Muscle layer of colon (tissue), 2 donors: Measurements from ENCODE around the gene ATAD3C.
"Not testable (repeated sequence)": the region's sequence is repeated elsewhere in the genome, so short reads cannot be mapped to it uniquely, and the experiment has no call there.

Experiments
- H3K27ac ChIP-seq: one replicate; pipeline ENCODE4 v1.7.0; 2013; ENCODE audit warnings: low read depth, mild to moderate bottlenecking, low read length, moderate library complexity
- H3K27me3 ChIP-seq, 2 donors: one replicate each; pipeline ENCODE4 v1.7.0; 2013; ENCODE audit warnings: low read length in 2 of 2, mild to moderate bottlenecking in 2 of 2; ENCODE audit not compliant: insufficient read depth in 2 of 2, control insufficient read depth in 1 of 2
- H3K36me3 ChIP-seq: one replicate; pipeline ENCODE4 v1.7.0; 2013; ENCODE audit warnings: mild to moderate bottlenecking, low read length; ENCODE audit not compliant: insufficient read depth
- H3K4me1 ChIP-seq: one replicate; pipeline ENCODE4 v1.7.0; 2013; ENCODE audit warnings: mild to moderate bottlenecking, low read length; ENCODE audit not compliant: insufficient read depth
- H3K4me3 ChIP-seq, 2 donors: one replicate each; pipeline ENCODE4 v1.7.0; 2013; ENCODE audit warnings: low read length in 2 of 2, low read depth in 1 of 2, mild to moderate bottlenecking in 1 of 2, moderate library complexity in 1 of 2
- H3K9ac ChIP-seq: one replicate; pipeline ENCODE4 v1.7.0; 2013; ENCODE audit warnings: low read length
- H3K9me3 ChIP-seq: one replicate; pipeline ENCODE4 v1.7.0; 2013; ENCODE audit warnings: mild to moderate bottlenecking, low read length
- donor health status: abdominal sarcoma.
- donor health status: Adenocarcinoma of cecum.

The ATAD3C gene

GRCh38 chr1:1455934-1456333 lies 6.4 kb downstream of the ATAD3C start:
- H3K9ac ChIP-seq, H3K27ac ChIP-seq, H3K9me3 ChIP-seq, H3K36me3 ChIP-seq, H3K4me3 ChIP-seq, H3K27me3 ChIP-seq, H3K4me1 ChIP-seq: not testable (repeated sequence)

GRCh38 chr1:1456683-1457255 lies 7.3 kb downstream of the ATAD3C start:
- not testable (repeated sequence) for H3K36me3 ChIP-seq, H3K27ac ChIP-seq, H3K4me3 ChIP-seq, H3K4me1 ChIP-seq, H3K27me3 ChIP-seq, H3K9ac ChIP-seq, H3K9me3 ChIP-seq

- not testable (repeated sequence) for H3K4me1 ChIP-seq, H3K9me3 ChIP-seq, H3K27me3 ChIP-seq, H3K27ac ChIP-seq, H3K9ac ChIP-seq, H3K36me3 ChIP-seq, H3K4me3 ChIP-seq
Measured at GRCh38 chr1:1459156-1459555, 9.7 kb downstream of the ATAD3C start.

GRCh38 chr1:1459711-1460110 lies 10.2 kb downstream of the ATAD3C start:
- not testable (repeated sequence) for H3K9ac ChIP-seq, H3K27ac ChIP-seq, H3K36me3 ChIP-seq, H3K4me1 ChIP-seq, H3K9me3 ChIP-seq, H3K27me3 ChIP-seq, H3K4me3 ChIP-seq

GRCh38 chr1:1460540-1461130 lies 11.1 kb downstream of the ATAD3C start:
- H3K4me1 ChIP-seq = no peaks in the 10 kb centered on the region
- H3K27ac ChIP-seq = no peak overlapping the region
- H3K9me3 ChIP-seq = no peaks in the 10 kb centered on the region
- no peaks in the 10 kb centered on the region for H3K27me3 ChIP-seq
- H3K4me3 ChIP-seq = no peak overlapping the region
- H3K36me3 ChIP-seq = no peaks in the 10 kb centered on the region
- no peak overlapping the region for H3K9ac ChIP-seq

- no peaks in the 10 kb centered on the region for H3K9me3 ChIP-seq
- H3K9ac ChIP-seq = no peak overlapping the region
- H3K4me3 ChIP-seq = no peak overlapping the region
- no peaks in the 10 kb centered on the region for H3K4me1 ChIP-seq
- H3K36me3 ChIP-seq = no peaks in the 10 kb centered on the region
- no peaks in the 10 kb centered on the region for H3K27me3 ChIP-seq
- no peak overlapping the region for H3K27ac ChIP-seq
Measured at GRCh38 chr1:1461721-1462317, 12.3 kb downstream of the ATAD3C start.

- Histone ChIP-seq H3K27me3 (no peaks in the 10 kb centered on the region), H3K4me3 (no peak overlapping the region), H3K36me3 (no peaks in the 10 kb centered on the region), H3K4me1 (no peaks in the 10 kb centered on the region), H3K9me3 (no peaks in the 10 kb centered on the region), H3K9ac (no peak overlapping the region), H3K27ac (no peak overlapping the region)
Measured at GRCh38 chr1:1462318-1462966, 13.0 kb downstream of the ATAD3C start.

GRCh38 chr1:1463312-1463711 lies 13.8 kb downstream of the ATAD3C start:
- Histone ChIP-seq H3K9me3 (no peaks in the 10 kb centered on the region), H3K4me1 (no peaks in the 10 kb centered on the region), H3K4me3 (no peak overlapping the region), H3K27me3 (no peaks in the 10 kb centered on the region), H3K9ac (no peak overlapping the region), H3K36me3 (no peaks in the 10 kb centered on the region), H3K27ac (no peak overlapping the region)

GRCh38 chr1:1468196-1468985 lies 18.9 kb downstream of the ATAD3C start:
- H3K4me1 ChIP-seq = peaks cover 12% of the 10 kb centered on the region
- H3K36me3 ChIP-seq, H3K9me3 ChIP-seq, H3K9ac ChIP-seq, H3K27ac ChIP-seq, H3K4me3 ChIP-seq, H3K27me3 ChIP-seq: not testable (repeated sequence)

- H3K4me3 ChIP-seq = peak overlapping the region; percentile 85
- H3K4me1 ChIP-seq = peaks cover 12% of the 10 kb centered on the region
- H3K27ac ChIP-seq = peak overlapping the region; percentile 92
- H3K36me3 ChIP-seq = no peaks in the 10 kb centered on the region
- H3K9ac ChIP-seq = peak overlapping the region; percentile 60
- no peaks in the 10 kb centered on the region for H3K27me3 ChIP-seq
- no peaks in the 10 kb centered on the region for H3K9me3 ChIP-seq
Measured at GRCh38 chr1:1470626-1471388, 21.3 kb downstream of the ATAD3C start.
